Adipocyte (in vitro differentiated cells): ENCODE measurements around the gene SEC14L6.

Experiments used
- DNase-seq: peaks from one replicate; pipeline ENCODE4 v3.0.0-alpha.2; 2015; ENCODE audit warnings: low read depth
- H3K27me3 ChIP-seq: replicated peaks from 2 replicates; pipeline ENCODE4 v1.7.0; 2013; ENCODE audit warnings: mild to moderate bottlenecking, low read length, moderate library complexity; ENCODE audit not compliant: control insufficient read depth, insufficient read depth
- H3K36me3 ChIP-seq: 2 replicates; pipeline ENCODE4 v1.7.0; 2013; ENCODE audit warnings: low read length, mild to moderate bottlenecking, moderate library complexity; ENCODE audit not compliant: control insufficient read depth, insufficient read depth, severe bottlenecking
- H3K4me1 ChIP-seq: 2 replicates; pipeline ENCODE4 v1.7.0; 2013; ENCODE audit warnings: mild to moderate bottlenecking, low read length, moderate library complexity; ENCODE audit not compliant: control insufficient read depth, insufficient read depth
- H3K4me3 ChIP-seq: 2 replicates; pipeline ENCODE4 v1.7.0; 2013; ENCODE audit warnings: mild to moderate bottlenecking, low read length, moderate library complexity
- H3K9ac ChIP-seq: 2 replicates; pipeline ENCODE4 v1.7.0; 2013; ENCODE audit warnings: mild to moderate bottlenecking, low read length, moderate library complexity
- H3K9me3 ChIP-seq: 2 replicates; pipeline ENCODE4 v1.7.0; 2013; ENCODE audit warnings: mild to moderate bottlenecking, low read length, moderate library complexity; ENCODE audit not compliant: control insufficient read depth

The SEC14L6 gene

GRCh38 chr22:30526656-30527055, 19.9 kb downstream of the SEC14L6 start:
- no peak for DNase-seq
- H3K36me3 ChIP-seq = no peaks in the 10 kb centered on the region
- H3K27me3 ChIP-seq = peaks cover 25% of the 10 kb centered on the region
- H3K4me1 ChIP-seq = no peaks in the 10 kb centered on the region
- H3K4me3 ChIP-seq = no peak overlapping the region
- H3K9ac ChIP-seq = no peak overlapping the region
- no peaks in the 10 kb centered on the region for H3K9me3 ChIP-seq

- DNase-seq = peak; percentile 66
- no peaks in the 10 kb centered on the region for H3K4me1 ChIP-seq
- no peaks in the 10 kb centered on the region for H3K36me3 ChIP-seq
- H3K4me3 ChIP-seq = no peak overlapping the region
- no peaks in the 10 kb centered on the region for H3K9me3 ChIP-seq
- no peak overlapping the region for H3K9ac ChIP-seq
- H3K27me3 ChIP-seq = peaks cover 36% of the 10 kb centered on the region
These were observed 22.7 kb downstream of the SEC14L6 start for GRCh38 chr22:30523646-30524489.

DNA sequence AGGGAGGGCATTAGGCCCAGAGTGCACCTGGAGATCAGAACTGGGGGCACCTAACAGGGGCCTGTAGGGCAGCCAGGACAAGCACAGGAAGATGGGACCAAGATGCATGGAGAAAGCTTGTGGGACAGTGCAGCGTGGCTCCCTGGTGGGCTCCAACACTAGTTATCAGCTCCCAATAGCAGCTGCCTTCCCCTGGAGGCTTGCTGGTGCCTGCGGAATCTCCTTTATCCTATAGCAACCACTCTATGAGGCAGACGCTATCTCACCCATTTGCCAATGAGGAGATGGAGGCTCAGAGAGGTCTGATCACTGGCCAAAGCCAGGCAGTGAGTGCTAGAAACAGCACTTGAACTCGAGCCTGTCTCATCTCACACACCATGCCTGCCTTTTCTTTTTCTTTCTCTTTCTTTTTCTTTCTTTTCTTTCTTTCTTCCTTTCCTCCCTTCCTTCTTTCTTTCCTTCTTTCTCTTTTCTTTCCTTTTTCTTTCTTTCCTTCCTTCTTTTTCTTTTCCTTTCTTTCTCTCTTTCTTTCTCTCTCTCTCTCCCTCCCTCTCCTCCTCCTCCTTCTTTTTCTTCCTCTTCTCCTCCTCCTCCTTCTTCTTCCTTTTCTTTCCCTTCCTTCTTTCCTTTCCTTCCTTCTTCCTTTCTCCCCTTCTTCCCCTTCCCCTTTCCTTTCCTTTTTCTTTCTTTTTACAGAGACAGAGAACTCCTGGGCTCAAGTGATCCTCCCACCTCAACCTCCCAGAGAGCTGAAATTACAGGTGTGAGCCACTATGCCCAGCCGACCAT, 25.0 kb downstream of the SEC14L6 start:
- Histone ChIP-seq H3K36me3 (no peaks in the 10 kb centered on the region), H3K9me3 (no peaks in the 10 kb centered on the region), H3K27me3 (peaks cover 40% of the 10 kb centered on the region), H3K4me3 (no peak overlapping the region), H3K4me1 (no peaks in the 10 kb centered on the region), H3K9ac (no peak overlapping the region)
- no peak for DNase-seq

DNA sequence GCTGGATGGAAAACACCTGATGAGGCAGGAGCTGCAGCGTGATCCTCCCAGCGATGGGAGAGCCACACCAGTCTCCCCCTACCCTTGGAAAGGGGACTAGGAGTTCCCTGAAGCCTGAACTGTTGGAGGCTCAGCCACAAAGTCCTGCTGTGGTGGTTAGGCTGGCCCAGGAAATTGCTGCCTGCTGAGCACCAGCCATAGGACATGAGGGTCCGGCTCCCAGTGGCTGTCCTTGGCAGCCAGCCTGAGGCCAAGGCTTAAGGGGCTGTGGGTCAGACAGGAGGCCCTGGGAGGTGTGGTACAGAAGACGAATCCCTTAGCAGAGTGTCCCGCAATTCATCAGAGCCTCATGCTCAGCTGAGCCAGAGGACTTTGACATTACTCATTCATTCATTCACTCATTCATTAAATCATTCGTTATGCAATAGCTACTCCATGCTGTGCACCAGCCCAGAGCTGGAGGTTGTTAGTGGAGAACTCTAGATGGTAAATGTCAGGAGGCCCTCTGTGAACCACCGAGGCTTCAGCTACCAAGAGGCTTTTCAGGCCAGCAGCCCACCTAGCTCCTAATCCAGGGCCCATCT, 26.6 kb downstream of the SEC14L6 start:
- no peak overlapping the region for H3K9ac ChIP-seq
- no peaks in the 10 kb centered on the region for H3K4me1 ChIP-seq
- DNase-seq = no peak
- no peaks in the 10 kb centered on the region for H3K9me3 ChIP-seq
- H3K27me3 ChIP-seq = peaks cover 40% of the 10 kb centered on the region
- H3K36me3 ChIP-seq = no peaks in the 10 kb centered on the region
- H3K4me3 ChIP-seq = no peak overlapping the region

- no peak for DNase-seq
- Histone ChIP-seq H3K9me3 (peaks cover 8% of the 10 kb centered on the region), H3K4me3 (no peak overlapping the region), H3K36me3 (no peaks in the 10 kb centered on the region), H3K9ac (no peak overlapping the region), H3K4me1 (no peaks in the 10 kb centered on the region), H3K27me3 (peaks cover 34% of the 10 kb centered on the region)
These were observed 29.8 kb downstream of the SEC14L6 start for GRCh38 chr22:30516731-30517130.

DNA sequence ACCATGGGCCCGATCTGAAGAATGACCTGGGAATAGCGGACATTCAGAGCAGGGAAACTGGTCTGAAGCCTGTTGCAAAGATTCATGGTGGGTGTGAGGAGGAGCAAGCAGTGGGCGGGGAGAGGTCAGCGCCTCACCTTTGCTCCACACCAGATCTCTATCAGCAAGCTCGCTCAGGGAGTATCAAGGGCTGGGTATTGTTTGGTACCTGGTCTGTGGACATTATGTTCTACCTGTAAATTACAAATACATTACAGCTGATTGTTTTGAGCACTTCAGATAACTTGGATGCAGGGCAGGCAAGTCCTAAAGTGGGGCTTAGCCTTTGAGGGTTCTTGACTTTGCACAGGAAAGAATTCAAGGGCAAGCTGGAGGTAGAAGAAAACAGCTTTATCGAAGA, 30.3 kb downstream of the SEC14L6 start:
- peaks cover 32% of the 10 kb centered on the region for H3K27me3 ChIP-seq
- no peak for DNase-seq
- no peak overlapping the region for H3K4me3 ChIP-seq
- peaks cover 8% of the 10 kb centered on the region for H3K9me3 ChIP-seq
- H3K36me3 ChIP-seq = no peaks in the 10 kb centered on the region
- no peak overlapping the region for H3K9ac ChIP-seq
- H3K4me1 ChIP-seq = no peaks in the 10 kb centered on the region

GRCh38 chr22:30514252-30514651, 32.3 kb downstream of the SEC14L6 start:
- H3K9me3 ChIP-seq = peaks cover 8% of the 10 kb centered on the region
- no peaks in the 10 kb centered on the region for H3K36me3 ChIP-seq
- H3K4me3 ChIP-seq = no peak overlapping the region
- no peak overlapping the region for H3K9ac ChIP-seq
- H3K4me1 ChIP-seq = no peaks in the 10 kb centered on the region
- no peak for DNase-seq
- peaks cover 35% of the 10 kb centered on the region for H3K27me3 ChIP-seq

GRCh38 chr22:30513462-30513861, 33.1 kb downstream of the SEC14L6 start:
- Histone ChIP-seq H3K9me3 (peaks cover 8% of the 10 kb centered on the region), H3K9ac (no peak overlapping the region), H3K36me3 (no peaks in the 10 kb centered on the region), H3K4me3 (no peak overlapping the region), H3K27me3 (peaks cover 31% of the 10 kb centered on the region), H3K4me1 (no peaks in the 10 kb centered on the region)
- no peak for DNase-seq

DNA sequence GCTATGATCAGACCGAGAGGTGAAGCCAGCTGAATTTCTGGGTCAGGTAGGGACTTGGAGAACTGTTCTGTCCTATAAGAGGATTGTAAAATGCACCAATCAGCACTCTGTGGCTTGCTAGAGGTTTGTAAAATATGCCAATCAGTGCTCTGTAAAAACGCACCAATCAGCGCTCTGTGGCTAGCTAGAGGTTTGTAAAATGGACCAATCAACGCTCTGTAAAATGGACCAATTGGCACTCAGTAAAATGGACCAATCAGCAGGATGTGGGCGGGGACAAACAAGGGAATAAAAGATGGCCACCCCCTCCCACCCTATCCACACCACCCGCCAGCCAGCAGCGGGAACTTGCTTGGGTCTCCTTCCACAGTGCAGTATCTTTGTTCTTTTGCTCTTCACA, 34.6 kb downstream of the SEC14L6 start:
- Histone ChIP-seq H3K27me3 (peaks cover 33% of the 10 kb centered on the region), H3K4me3 (no peak overlapping the region), H3K36me3 (no peaks in the 10 kb centered on the region), H3K9ac (no peak overlapping the region), H3K9me3 (peaks cover 8% of the 10 kb centered on the region), H3K4me1 (no peaks in the 10 kb centered on the region)
- no peak for DNase-seq

GRCh38 chr22:30511109-30511508, 35.4 kb downstream of the SEC14L6 start:
- H3K4me1 ChIP-seq = no peaks in the 10 kb centered on the region
- peaks cover 33% of the 10 kb centered on the region for H3K27me3 ChIP-seq
- no peak overlapping the region for H3K4me3 ChIP-seq
- DNase-seq = no peak
- no peaks in the 10 kb centered on the region for H3K36me3 ChIP-seq
- peaks cover 8% of the 10 kb centered on the region for H3K9me3 ChIP-seq
- H3K9ac ChIP-seq = no peak overlapping the region

- Histone ChIP-seq H3K4me3 (no peak overlapping the region), H3K9ac (no peak overlapping the region), H3K36me3 (no peaks in the 10 kb centered on the region), H3K27me3 (peaks cover 21% of the 10 kb centered on the region), H3K4me1 (no peaks in the 10 kb centered on the region), H3K9me3 (peaks cover 2% of the 10 kb centered on the region)
- no peak for DNase-seq
These were observed 38.3 kb downstream of the SEC14L6 start for GRCh38 chr22:30508216-30508615.
